Fibroblast of pulmonary artery (primary cell): ENCODE measurements around the gene ATP6V0E1.

ENCODE experiments used
- DNase-seq: peaks from one replicate; pipeline ENCODE4 v3.0.0-alpha.2; 2010; ENCODE audit warnings: low read depth
- H3K4me3 ChIP-seq: replicated peaks from 2 replicates; pipeline ENCODE4 v1.5.1; 2011; ENCODE audit warnings: low read depth, mild to moderate bottlenecking, control low read depth, low read length, moderate library complexity
- CTCF ChIP-seq: IDR thresholded peaks from 2 replicates; pipeline ENCODE4 v1.5.1; 2011; ENCODE audit warnings: mild to moderate bottlenecking, control low read depth, low read length, inconsistent platforms; ENCODE audit errors: missing control alignments

ATP6V0E1 gene

GRCh38 chr5:173032730-173033129 is 49.2 kb downstream of the ATP6V0E1 start:
- DNase-seq: no peak
- no peak overlapping the region for H3K4me3 ChIP-seq
- TF ChIP-seq CTCF: no peak

GRCh38 chr5:173033923-173034322 is 50.4 kb downstream of the ATP6V0E1 start:
- no peak for DNase-seq
- no peak overlapping the region for H3K4me3 ChIP-seq
- TF ChIP-seq CTCF: no peak

GRCh38 chr5:173035904-173036707 is 52.5 kb downstream of the ATP6V0E1 start:
- DNase-seq: no peak
- H3K4me3 ChIP-seq: no peak overlapping the region
- TF ChIP-seq CTCF: no peak

GRCh38 chr5:173039188-173039587 is 55.6 kb downstream of the ATP6V0E1 start:
- no peak for DNase-seq
- H3K4me3 ChIP-seq: no peak overlapping the region
- TF ChIP-seq CTCF: no peak

- DNase-seq: no peak
- TF ChIP-seq CTCF: no peak
- H3K4me3 ChIP-seq: no peak overlapping the region
These were observed 56.4 kb downstream of the ATP6V0E1 start for GRCh38 chr5:173039964-173040363.

GRCh38 chr5:173041881-173042762 is 58.6 kb downstream of the ATP6V0E1 start:
- H3K4me3 ChIP-seq: no peak overlapping the region
- TF ChIP-seq CTCF: no peak
- no peak for DNase-seq

GRCh38 chr5:173042763-173043107 is 59.2 kb downstream of the ATP6V0E1 start:
- DNase-seq: no peak
- TF ChIP-seq CTCF: no peak
- no peak overlapping the region for H3K4me3 ChIP-seq
